MM.1S (cell line): ENCODE measurements around the gene BCAP29.

Experiments
- EZH2 ChIP-seq: fragments of 300-600 bp; sonication (generic); optimal IDR thresholded peaks from 2 replicates; pipeline ENCODE3; 2017; ENCODE audit warnings: low read depth, mild to moderate bottlenecking, antibody characterized with exemption, low read length, mixed read lengths
- TF ChIP-seq, protein P1 (sequence below): fragments of 300-600 bp; sonication (generic); IDR thresholded peaks from 2 replicates; pipeline ENCODE4 v1.5.1; 2016; ENCODE audit warnings: antibody characterized with exemption, low read length, mixed read lengths

DNA sequence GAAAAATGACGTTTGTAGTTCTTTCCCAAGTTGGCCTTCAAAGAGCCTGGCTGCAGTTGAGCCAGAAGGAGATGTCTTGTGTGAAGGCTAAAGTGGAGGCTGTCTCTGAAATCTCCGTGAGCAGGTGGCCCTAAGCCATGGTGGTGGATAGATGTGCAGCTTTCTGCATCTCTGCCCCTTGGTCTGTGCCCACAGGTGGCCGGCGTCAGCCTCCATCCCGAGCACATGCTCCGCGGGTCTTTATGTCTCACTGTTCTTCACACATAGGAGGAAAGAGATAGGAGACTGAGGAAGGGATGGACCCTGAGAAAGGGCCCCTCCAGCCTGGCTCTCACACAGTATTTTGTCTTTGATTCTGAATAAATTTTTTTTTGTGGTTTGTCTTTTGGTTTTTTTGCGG lies 50.3 kb downstream of the BCAP29 start:
- TF ChIP-seq, protein P1, sequence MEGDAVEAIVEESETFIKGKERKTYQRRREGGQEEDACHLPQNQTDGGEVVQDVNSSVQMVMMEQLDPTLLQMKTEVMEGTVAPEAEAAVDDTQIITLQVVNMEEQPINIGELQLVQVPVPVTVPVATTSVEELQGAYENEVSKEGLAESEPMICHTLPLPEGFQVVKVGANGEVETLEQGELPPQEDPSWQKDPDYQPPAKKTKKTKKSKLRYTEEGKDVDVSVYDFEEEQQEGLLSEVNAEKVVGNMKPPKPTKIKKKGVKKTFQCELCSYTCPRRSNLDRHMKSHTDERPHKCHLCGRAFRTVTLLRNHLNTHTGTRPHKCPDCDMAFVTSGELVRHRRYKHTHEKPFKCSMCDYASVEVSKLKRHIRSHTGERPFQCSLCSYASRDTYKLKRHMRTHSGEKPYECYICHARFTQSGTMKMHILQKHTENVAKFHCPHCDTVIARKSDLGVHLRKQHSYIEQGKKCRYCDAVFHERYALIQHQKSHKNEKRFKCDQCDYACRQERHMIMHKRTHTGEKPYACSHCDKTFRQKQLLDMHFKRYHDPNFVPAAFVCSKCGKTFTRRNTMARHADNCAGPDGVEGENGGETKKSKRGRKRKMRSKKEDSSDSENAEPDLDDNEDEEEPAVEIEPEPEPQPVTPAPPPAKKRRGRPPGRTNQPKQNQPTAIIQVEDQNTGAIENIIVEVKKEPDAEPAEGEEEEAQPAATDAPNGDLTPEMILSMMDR = no peak
- TF ChIP-seq EZH2 = no peak
